Measurements from ENCODE around the gene NAPB. TPM values are rescaled to one million over a fixed set of nuclear protein-coding genes. Genes with fewer than 3 reads are reported as not detected.

NAPB gene
- total RNA-seq, 1 experiment from 2014 or later, result 10.1 TPM

DNA sequence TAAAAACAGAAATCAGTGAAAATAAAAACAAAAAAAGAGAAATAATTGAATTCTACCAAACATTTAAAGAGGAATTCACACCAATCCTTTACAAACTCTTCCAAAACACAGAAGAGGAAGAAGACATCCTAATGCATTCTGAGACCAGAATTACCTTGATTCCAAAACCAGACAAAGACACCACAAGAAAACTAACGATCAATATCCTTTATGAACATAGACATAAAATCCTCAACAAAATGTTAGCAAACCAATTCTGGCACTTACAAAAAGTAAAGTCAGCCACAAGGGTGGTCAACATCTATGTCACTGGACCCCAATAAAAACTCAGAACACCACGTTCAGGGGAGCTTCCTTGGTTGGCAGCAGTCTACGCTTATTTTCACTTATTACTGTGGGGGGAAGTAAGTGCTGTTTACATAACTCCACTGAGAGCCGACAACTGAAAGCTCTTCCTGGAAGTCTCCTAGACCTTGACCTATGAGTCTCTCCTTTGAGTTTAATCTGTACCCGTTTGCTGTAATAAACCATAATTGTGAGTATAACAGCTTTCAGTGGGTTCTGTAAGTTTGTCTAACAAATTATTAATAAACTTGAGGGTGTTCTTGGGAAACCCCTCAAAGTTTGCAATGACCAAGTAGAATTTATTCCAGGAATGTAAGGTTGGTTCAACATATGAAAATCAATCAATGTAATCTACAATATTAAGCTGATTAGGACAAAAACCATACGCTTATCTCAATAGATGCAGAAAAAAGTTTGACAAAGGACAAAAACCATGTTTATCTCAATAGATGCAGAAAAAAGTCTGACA lies 34.8 kb downstream of the NAPB start:
- ChIA-PET CTCF (interaction anchor here (0.6 kb wide), 1 partner anchor 59 kb away, joined by 3 read pairs; no protein-coding TSS in a partner anchor), POLR2A (no interaction called here)
- DNase-seq, result no peak
- Mint-ChIP-seq H3K27ac (ENCODE audit: unreplicated experiment) (no peak overlapping the region), H3K4me3 (ENCODE audit: unreplicated experiment) (no peak overlapping the region), H3K4me1 (ENCODE audit: low read depth, unreplicated experiment) (no peaks in the 10 kb centered on the region), H3K27me3 (ENCODE audit: insufficient read depth, unreplicated experiment) (no peaks in the 10 kb centered on the region), H3K9me3 (ENCODE audit: unreplicated experiment) (peaks cover 10% of the 10 kb centered on the region), H3K36me3 (ENCODE audit: insufficient read depth, unreplicated experiment) (peaks cover 11% of the 10 kb centered on the region)
- H3K4me3 ChIP-seq (ENCODE audit: low read depth, low read length), result no peak overlapping the region
- H3K9me3 ChIP-seq, result peaks cover 8% of the 10 kb centered on the region; the same call in 1 of the 2 replicates
- TF ChIP-seq, protein P1, sequence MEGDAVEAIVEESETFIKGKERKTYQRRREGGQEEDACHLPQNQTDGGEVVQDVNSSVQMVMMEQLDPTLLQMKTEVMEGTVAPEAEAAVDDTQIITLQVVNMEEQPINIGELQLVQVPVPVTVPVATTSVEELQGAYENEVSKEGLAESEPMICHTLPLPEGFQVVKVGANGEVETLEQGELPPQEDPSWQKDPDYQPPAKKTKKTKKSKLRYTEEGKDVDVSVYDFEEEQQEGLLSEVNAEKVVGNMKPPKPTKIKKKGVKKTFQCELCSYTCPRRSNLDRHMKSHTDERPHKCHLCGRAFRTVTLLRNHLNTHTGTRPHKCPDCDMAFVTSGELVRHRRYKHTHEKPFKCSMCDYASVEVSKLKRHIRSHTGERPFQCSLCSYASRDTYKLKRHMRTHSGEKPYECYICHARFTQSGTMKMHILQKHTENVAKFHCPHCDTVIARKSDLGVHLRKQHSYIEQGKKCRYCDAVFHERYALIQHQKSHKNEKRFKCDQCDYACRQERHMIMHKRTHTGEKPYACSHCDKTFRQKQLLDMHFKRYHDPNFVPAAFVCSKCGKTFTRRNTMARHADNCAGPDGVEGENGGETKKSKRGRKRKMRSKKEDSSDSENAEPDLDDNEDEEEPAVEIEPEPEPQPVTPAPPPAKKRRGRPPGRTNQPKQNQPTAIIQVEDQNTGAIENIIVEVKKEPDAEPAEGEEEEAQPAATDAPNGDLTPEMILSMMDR (IDR thresholded peaks at IDR 0.05; ENCODE audit: insufficient read depth in 1 of 2, low read depth in 1 of 2, low read length in 1 of 2, severe bottlenecking in 1 of 2, unreplicated experiment in 1 of 2), result no peak
- no peaks in the 10 kb centered on the region; the same call in 1 of the 2 replicates for H3K4me1 ChIP-seq
- intact Hi-C loops (cut with micrococcal nuclease; ENCODE audit: unreplicated experiment), result no loop called here
- H3K27me3 ChIP-seq (replicated peaks; ENCODE audit: control insufficient read depth, insufficient read depth, low read length), result no peaks in the 10 kb centered on the region
- no TSS peak for BruUV-seq (replicated peaks)
- no peaks in the 10 kb centered on the region for H3K36me3 ChIP-seq (ENCODE audit: control insufficient read depth, insufficient read depth, low read length)

DNA sequence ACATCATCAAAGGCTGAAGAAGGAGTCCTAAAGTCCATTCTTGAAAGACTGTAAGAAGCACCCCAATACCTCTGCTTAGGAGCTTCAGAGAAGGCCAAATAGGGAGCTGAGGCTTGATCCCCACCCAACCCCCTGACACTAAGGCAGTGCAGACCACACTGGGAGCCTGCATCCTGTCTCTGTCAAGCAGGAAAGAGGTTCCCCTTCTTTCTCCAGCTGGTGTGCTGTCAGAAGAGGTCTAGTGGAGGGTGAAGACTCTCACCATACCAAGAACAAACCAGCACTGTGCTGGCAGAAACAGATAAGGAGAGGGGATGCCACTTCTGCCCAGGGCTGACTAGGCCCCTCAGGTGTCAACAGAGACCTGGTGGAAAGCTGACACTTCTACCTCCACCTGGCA lies 39.4 kb downstream of the NAPB start:
- Mint-ChIP-seq H3K27me3 (ENCODE audit: insufficient read depth, unreplicated experiment) (no peaks in the 10 kb centered on the region), H3K4me3 (ENCODE audit: unreplicated experiment) (no peak overlapping the region), H3K9me3 (ENCODE audit: unreplicated experiment) (peaks cover 10% of the 10 kb centered on the region), H3K27ac (ENCODE audit: unreplicated experiment) (no peak overlapping the region), H3K36me3 (ENCODE audit: insufficient read depth, unreplicated experiment) (peaks cover 21% of the 10 kb centered on the region), H3K4me1 (ENCODE audit: low read depth, unreplicated experiment) (no peaks in the 10 kb centered on the region)
- H3K4me3 ChIP-seq (ENCODE audit: low read depth, low read length), result no peak overlapping the region
- BruUV-seq (replicated peaks), result no TSS peak
- TF ChIP-seq, protein P1 (IDR thresholded peaks at IDR 0.05; ENCODE audit: insufficient read depth in 1 of 2, low read depth in 1 of 2, low read length in 1 of 2, severe bottlenecking in 1 of 2, unreplicated experiment in 1 of 2), result no peak
- DNase-seq, result no peak
- H3K27me3 ChIP-seq (replicated peaks; ENCODE audit: control insufficient read depth, insufficient read depth, low read length), result no peaks in the 10 kb centered on the region
- peaks cover 8% of the 10 kb centered on the region; the same call in 1 of the 2 replicates for H3K9me3 ChIP-seq
- POLR2A ChIA-PET, result no interaction called here
- intact Hi-C loops (cut with micrococcal nuclease; ENCODE audit: unreplicated experiment), result no loop called here
- H3K4me1 ChIP-seq, result no peaks in the 10 kb centered on the region; the same call in 1 of the 2 replicates
- CTCF ChIA-PET, result no interaction called here
- no peaks in the 10 kb centered on the region for H3K36me3 ChIP-seq (ENCODE audit: control insufficient read depth, insufficient read depth, low read length)

DNA sequence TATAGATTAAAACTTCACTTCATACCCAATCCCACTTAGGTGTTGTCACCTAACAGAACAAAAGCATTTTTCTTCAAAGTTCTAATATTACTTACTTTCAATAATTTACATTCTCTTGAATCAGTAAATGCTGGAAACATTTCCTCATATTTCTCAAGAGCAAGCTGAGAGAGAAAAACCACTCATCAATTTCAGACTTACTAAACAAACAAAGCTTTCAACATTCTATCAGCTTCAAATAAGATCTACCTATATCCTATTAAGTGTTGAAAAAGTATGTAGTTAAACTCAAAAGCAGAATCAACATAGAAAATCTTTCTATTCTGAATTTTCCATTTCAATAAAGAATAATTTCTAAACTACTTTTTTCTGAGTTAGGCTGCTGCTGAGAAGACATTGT lies 41.5 kb downstream of the NAPB start:
- H3K27me3 Mint-ChIP-seq (ENCODE audit: insufficient read depth, unreplicated experiment), result no peaks in the 10 kb centered on the region
- POLR2A ChIA-PET, result no interaction called here
- no peak overlapping the region for H3K4me3 Mint-ChIP-seq (ENCODE audit: unreplicated experiment)
- no peaks in the 10 kb centered on the region for H3K4me1 Mint-ChIP-seq (ENCODE audit: low read depth, unreplicated experiment)
- Histone ChIP-seq H3K9me3 (peaks cover 8% of the 10 kb centered on the region; the same call in 1 of the 2 replicates), H3K4me3 (ENCODE audit: low read depth, low read length) (no peak overlapping the region), H3K36me3 (ENCODE audit: control insufficient read depth, insufficient read depth, low read length) (no peaks in the 10 kb centered on the region), H3K27me3 (replicated peaks; ENCODE audit: control insufficient read depth, insufficient read depth, low read length) (no peaks in the 10 kb centered on the region), H3K4me1 (no peaks in the 10 kb centered on the region)
- TF ChIP-seq, protein P1 (IDR thresholded peaks at IDR 0.05; ENCODE audit: insufficient read depth in 1 of 2, low read depth in 1 of 2, low read length in 1 of 2, severe bottlenecking in 1 of 2, unreplicated experiment in 1 of 2), result no peak
- no peak overlapping the region for H3K27ac Mint-ChIP-seq (ENCODE audit: unreplicated experiment)
- CTCF ChIA-PET, result no interaction called here
- no TSS peak for BruUV-seq (replicated peaks)
- intact Hi-C loops (cut with micrococcal nuclease; ENCODE audit: unreplicated experiment), result no loop called here
- peaks cover 33% of the 10 kb centered on the region for H3K36me3 Mint-ChIP-seq (ENCODE audit: insufficient read depth, unreplicated experiment)
- DNase-seq, result no peak
- H3K9me3 Mint-ChIP-seq (ENCODE audit: unreplicated experiment), result peaks cover 10% of the 10 kb centered on the region
